Measurements from ENCODE around the gene SGPL1.
"Not testable (repeated sequence)": the region's sequence is repeated elsewhere in the genome, so short reads cannot be mapped to it uniquely, and the experiment has no call there.

SGPL1 gene

GRCh38 chr10:70906953-70907636 lies 91.3 kb downstream of the SGPL1 start:
- DNase-seq (ENCODE audit: low read depth) = no peak

- no peak for DNase-seq (ENCODE audit: low read depth)
These were observed 92.1 kb downstream of the SGPL1 start for GRCh38 chr10:70907637-70908405.

GRCh38 chr10:70908406-70909296 lies 92.9 kb downstream of the SGPL1 start:
- DNase-seq (ENCODE audit: low read depth) = no peak

- DNase-seq (ENCODE audit: low read depth) = no peak
These were observed 93.7 kb downstream of the SGPL1 start for GRCh38 chr10:70909326-70909935.

- DNase-seq (ENCODE audit: low read depth) = no peak
These were observed 95.0 kb downstream of the SGPL1 start for GRCh38 chr10:70910486-70911341.

GRCh38 chr10:70911386-70911785 lies 95.6 kb downstream of the SGPL1 start:
- DNase-seq (ENCODE audit: low read depth) = no peak

- DNase-seq (ENCODE audit: low read depth) = no peak
These were observed 96.8 kb downstream of the SGPL1 start for GRCh38 chr10:70912556-70912955.

- DNase-seq (ENCODE audit: low read depth) = no peak
These were observed 97.6 kb downstream of the SGPL1 start for GRCh38 chr10:70913191-70913892.

GRCh38 chr10:70913893-70914240 lies 98.1 kb downstream of the SGPL1 start:
- DNase-seq (ENCODE audit: low read depth) = no peak

- DNase-seq (ENCODE audit: low read depth) = no peak
These were observed 98.6 kb downstream of the SGPL1 start for GRCh38 chr10:70914316-70914864.

GRCh38 chr10:70915206-70915605 lies 99.5 kb downstream of the SGPL1 start:
- no peak for DNase-seq (ENCODE audit: low read depth)

- DNase-seq (ENCODE audit: low read depth) = no peak
These were observed 100.1 kb downstream of the SGPL1 start for GRCh38 chr10:70915806-70916205.

GRCh38 chr10:70916241-70916640 lies 100.5 kb downstream of the SGPL1 start:
- DNase-seq (ENCODE audit: low read depth) = no peak

GRCh38 chr10:70917226-70917625 lies 101.5 kb downstream of the SGPL1 start:
- DNase-seq (ENCODE audit: low read depth) = no peak

GRCh38 chr10:70917635-70918034 lies 101.9 kb downstream of the SGPL1 start:
- DNase-seq (ENCODE audit: low read depth) = no peak

- no peak for DNase-seq (ENCODE audit: low read depth)
These were observed 103.2 kb downstream of the SGPL1 start for GRCh38 chr10:70918851-70919530.

- DNase-seq (ENCODE audit: low read depth) = not testable (repeated sequence)
These were observed 104.2 kb downstream of the SGPL1 start for GRCh38 chr10:70919906-70920305.

- DNase-seq (ENCODE audit: low read depth) = no peak
These were observed 104.8 kb downstream of the SGPL1 start for GRCh38 chr10:70920519-70920918.

- no peak for DNase-seq (ENCODE audit: low read depth)
These were observed 105.5 kb downstream of the SGPL1 start for GRCh38 chr10:70921285-70921684.

GRCh38 chr10:70923696-70924095 lies 107.9 kb downstream of the SGPL1 start:
- no peak for DNase-seq (ENCODE audit: low read depth)
